ENCODE data around the gene BRF1. TPM values are rescaled to one million over a fixed set of nuclear protein-coding genes. Genes with fewer than 3 reads are reported as not detected.

The BRF1 gene
- total and polyA plus RNA-seq, 9 donors: 20.4 to 47.3 (median 37.1) TPM

DNA sequence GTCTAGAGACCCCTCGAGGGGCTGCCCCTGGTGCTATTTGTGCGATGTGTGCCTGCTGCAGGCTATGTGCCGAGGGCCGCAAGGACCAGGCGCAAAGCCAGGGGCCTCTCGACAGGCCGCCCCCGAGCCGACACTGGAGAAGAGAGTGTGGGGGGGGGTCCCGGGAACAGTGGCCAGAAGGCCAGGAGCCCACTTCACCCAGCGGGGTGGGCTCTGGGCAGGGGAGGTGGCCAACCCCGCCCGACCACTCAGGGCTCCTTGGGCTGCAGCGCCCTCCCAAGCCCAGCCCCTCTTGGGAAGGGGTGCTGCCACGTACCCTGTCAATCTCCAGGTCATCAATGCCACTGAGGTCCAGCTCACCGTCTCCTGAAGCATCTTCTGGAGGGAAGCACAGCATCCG lies 81.0 kb downstream of the BRF1 start:
- H3K36me3 ChIP-seq: no peaks in the 10 kb centered on the region
- TF ChIP-seq CTCF (IDR thresholded peaks at IDR 0.05) (no peak), EP300 (IDR thresholded peaks at IDR 0.05) (no peak), POLR2A (IDR thresholded peaks at IDR 0.05) (no peak)
- WGBS, 3 donors: 90 to 93% (median 91%) methylated on average over 15 to 17 of the region's 17 CpGs

GRCh38 chr14:105219043-105219612 lies 81.7 kb downstream of the BRF1 start:
- no peaks in the 10 kb centered on the region for H3K36me3 ChIP-seq

More for the DNA sequence above, 81.0 kb downstream of the BRF1 start:
- no peaks in the 10 kb centered on the region for H3K27me3 ChIP-seq
- intact Hi-C loops (cut with DNase I): no loop called here
- H3K4me3 ChIP-seq: no peak overlapping the region
- H3K27ac ChIP-seq: no peak overlapping the region
- no peaks in the 10 kb centered on the region for H3K9me3 ChIP-seq
- no peak for DNase-seq
- peaks cover 2% of the 10 kb centered on the region for H3K4me1 ChIP-seq (ENCODE audit: insufficient read depth)

GRCh38 chr14:105218611-105219010 lies 82.2 kb downstream of the BRF1 start:
- H3K4me3 ChIP-seq: no peak overlapping the region
- DNase-seq: no peak
- no peaks in the 10 kb centered on the region for H3K9me3 ChIP-seq
- intact Hi-C loops (cut with DNase I): no loop called here
- 95 to 97% (median 95%) methylated on average over 19 of the region's 19 CpGs for WGBS, 3 donors
- H3K4me1 ChIP-seq (ENCODE audit: insufficient read depth): peaks cover 2% of the 10 kb centered on the region
- no peaks in the 10 kb centered on the region for H3K27me3 ChIP-seq
- H3K27ac ChIP-seq: no peak overlapping the region
- no peak for TF ChIP-seq CTCF (IDR thresholded peaks at IDR 0.05)
- TF ChIP-seq POLR2A (IDR thresholded peaks at IDR 0.05): no peak
- TF ChIP-seq EP300 (IDR thresholded peaks at IDR 0.05): no peak
- H3K36me3 ChIP-seq: no peaks in the 10 kb centered on the region

More at GRCh38 chr14:105219043-105219612, 81.7 kb downstream of the BRF1 start:
- Histone ChIP-seq H3K4me3 (no peak overlapping the region), H3K4me1 (ENCODE audit: insufficient read depth) (peaks cover 2% of the 10 kb centered on the region), H3K27me3 (no peaks in the 10 kb centered on the region), H3K9me3 (no peaks in the 10 kb centered on the region), H3K27ac (no peak overlapping the region)
- intact Hi-C loops (cut with DNase I): no loop called here
- DNase-seq: no peak
- WGBS, 3 donors: 91 to 94% (median 93%) methylated on average over 28 to 29 of the region's 29 CpGs
- TF ChIP-seq CTCF (IDR thresholded peaks at IDR 0.05) (no peak), EP300 (IDR thresholded peaks at IDR 0.05) (no peak), POLR2A (IDR thresholded peaks at IDR 0.05) (no peak)

- 89 to 95% (median 89%) methylated on average over 10 to 11 of the region's 11 CpGs for WGBS, 3 donors
- Histone ChIP-seq H3K27me3 (no peaks in the 10 kb centered on the region), H3K4me3 (no peak overlapping the region), H3K9me3 (no peaks in the 10 kb centered on the region), H3K27ac (no peak overlapping the region), H3K4me1 (ENCODE audit: insufficient read depth) (peaks cover 2% of the 10 kb centered on the region), H3K36me3 (no peaks in the 10 kb centered on the region)
- intact Hi-C loops (cut with DNase I): no loop called here
- DNase-seq: no peak
- no peak for TF ChIP-seq CTCF (IDR thresholded peaks at IDR 0.05)
- no peak for TF ChIP-seq POLR2A (IDR thresholded peaks at IDR 0.05)
- TF ChIP-seq EP300 (IDR thresholded peaks at IDR 0.05): no peak
Measured at GRCh38 chr14:105217774-105218173, 83.0 kb downstream of the BRF1 start.

All from ovary (tissue), 9 donors.